Adrenal gland (tissue), 5 donors: ENCODE results near the gene PLEKHN1.

Experiments
- CTCF ChIP-seq, 6 experiments: fragments of 450-650 bp in 4 of 6; fragments of 200-600 bp in 2 of 6; sonication (generic) in 1 of 6; IDR thresholded peaks; 1 replicate in 5 of 6; 2 replicates in 1 of 6; pipeline versions ENCODE4 v1.5.1 to v1.8.0; 2016 to 2021; ENCODE audit warnings: antibody characterized with exemption in 6 of 6, mild to moderate bottlenecking in 2 of 6, moderate library complexity in 1 of 6
- POLR2A ChIP-seq, 2 donors: fragments of 450-650 bp; IDR thresholded peaks; one replicate each; pipeline ENCODE4 v1.6.1; 2017; ENCODE audit warnings: antibody characterized with exemption in 2 of 2, mild to moderate bottlenecking in 2 of 2, moderate library complexity in 1 of 2
- donor health status: DM: no; HTN: no; CAD: no.

GRCh38 chr1:997993-998744 lies 31.9 kb downstream of the PLEKHN1 start:
- TF ChIP-seq CTCF (IDR thresholded peaks at IDR 0.05) (no peak), POLR2A (IDR thresholded peaks at IDR 0.05) (no peak)
